DND-41 (cell line): Measurements from ENCODE around the gene FMOD.

ENCODE experiments used
- ATAC-seq: fragments of 200-7000 bp; cut with Tn5 transposase; 3 replicates; pipeline ENCODE4 v1.9.1; 2021; ENCODE audit warnings: low read depth; ENCODE audit not compliant: insufficient read depth
- DNase-seq: peaks from one replicate; pipeline ENCODE4 v3.0.0-alpha.2; 2020
- H2AFZ ChIP-seq: 2 replicates; pipeline ENCODE4 v1.6.0; 2012; ENCODE audit warnings: low read depth, low read length
- H3K27ac ChIP-seq: 2 replicates; pipeline ENCODE4 v1.5.1; 2012; ENCODE audit warnings: low read length, inconsistent platforms
- H3K27me3 ChIP-seq: fragments of 200-600 bp; sonication (generic); 2 replicates; pipeline ENCODE4 v1.6.0; 2012; ENCODE audit warnings: low read length, mild to moderate bottlenecking, inconsistent platforms; ENCODE audit not compliant: insufficient read depth, poor library complexity
- H3K36me3 ChIP-seq: 2 replicates; pipeline ENCODE4 v1.5.1; 2012; ENCODE audit warnings: low read length, inconsistent platforms; ENCODE audit not compliant: insufficient read depth
- H3K4me1 ChIP-seq: 2 replicates; pipeline ENCODE4 v1.5.1; 2012; ENCODE audit warnings: mild to moderate bottlenecking, low read length; ENCODE audit not compliant: insufficient read depth
- H3K4me2 ChIP-seq: 2 replicates; pipeline ENCODE4 v1.6.0; 2012; ENCODE audit warnings: mild to moderate bottlenecking, moderate library complexity, low read length, inconsistent platforms; ENCODE audit not compliant: insufficient read depth
- H3K4me3 ChIP-seq, 2 experiments: fragments of 200-600 bp in 1 of 2; shearing (Covaris generic) in 1 of 2; 2 replicates each; pipeline ENCODE4 v1.5.1; 2012 to 2016; ENCODE audit warnings: inconsistent platforms in 2 of 2, low read length in 2 of 2, mild to moderate bottlenecking in 2 of 2, low read depth in 1 of 2, moderate library complexity in 1 of 2
- H3K79me2 ChIP-seq: 2 replicates; pipeline ENCODE4 v1.6.0; 2012; ENCODE audit warnings: low read length, inconsistent platforms; ENCODE audit not compliant: insufficient read depth
- H3K9ac ChIP-seq: 2 replicates; pipeline ENCODE4 v1.6.0; 2012; ENCODE audit warnings: low read depth, mild to moderate bottlenecking, inconsistent platforms, low read length, moderate library complexity
- H3K9me3 ChIP-seq: 2 replicates; pipeline ENCODE4 v1.5.1; 2012; ENCODE audit warnings: low read length, moderate library complexity, mild to moderate bottlenecking, inconsistent platforms; ENCODE audit not compliant: insufficient read depth, severe bottlenecking
- H4K20me1 ChIP-seq: 2 replicates; pipeline ENCODE4 v1.6.0; 2012; ENCODE audit warnings: low read length; ENCODE audit not compliant: insufficient read depth
- EZH2 ChIP-seq: IDR thresholded peaks from 3 replicates; pipeline ENCODE4 v1.6.1; 2012; ENCODE audit warnings: borderline replicate concordance, low read depth, mild to moderate bottlenecking, moderate library complexity, low read length, inconsistent platforms; ENCODE audit not compliant: severe bottlenecking
- TF ChIP-seq, protein P1 (sequence below): IDR thresholded peaks from 2 replicates; pipeline ENCODE4 v1.5.1; 2012; ENCODE audit warnings: borderline replicate concordance, low read length, moderate library complexity, mild to moderate bottlenecking; ENCODE audit not compliant: poor library complexity, severe bottlenecking; ENCODE audit errors: extremely low read depth

FMOD gene

DNA sequence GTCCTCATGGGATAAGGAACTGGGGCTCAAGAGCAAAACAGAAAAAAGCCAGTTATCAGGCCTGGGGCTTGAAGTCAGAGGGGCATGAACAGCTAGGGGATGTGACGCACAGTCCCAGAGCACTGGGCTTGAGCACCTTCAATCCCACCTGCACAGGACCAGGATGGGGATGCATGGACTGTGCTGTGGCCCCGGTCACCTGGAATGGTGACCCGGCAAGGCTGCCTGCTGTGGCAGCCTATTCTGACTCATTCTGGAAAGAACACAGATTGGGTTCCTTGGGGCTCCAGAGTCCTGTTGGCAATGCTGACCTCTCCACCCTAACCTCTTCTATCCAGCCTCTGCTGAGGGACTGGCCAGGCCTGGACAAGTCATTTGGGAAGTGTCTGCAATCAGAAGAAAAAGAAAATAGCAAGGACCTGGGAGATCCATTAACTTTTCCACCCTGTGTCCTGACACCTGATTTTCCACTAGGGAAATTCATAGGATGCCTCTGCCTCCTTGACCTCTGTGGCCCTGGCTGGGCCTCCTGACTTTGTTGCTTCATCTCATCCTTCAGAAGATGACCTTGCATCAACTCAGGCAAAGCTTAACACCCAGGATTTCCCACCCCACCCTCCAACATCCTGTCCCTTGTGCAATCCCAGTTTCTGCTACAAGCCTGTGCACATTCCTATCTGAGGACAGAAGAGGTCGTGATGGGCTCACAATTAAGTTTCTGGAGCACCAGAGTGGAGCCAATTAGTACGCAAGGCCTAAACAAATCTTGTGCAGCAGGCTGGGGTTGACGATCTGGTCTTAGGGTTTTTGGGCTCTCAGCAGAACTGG is 17.9 kb upstream of the FMOD start:
- Histone ChIP-seq H3K79me2 (no peaks in the 10 kb centered on the region), H2AFZ (no peak overlapping the region), H4K20me1 (no peaks in the 10 kb centered on the region), H3K27me3 (peaks cover 18% of the 10 kb centered on the region), H3K4me3 (no peak overlapping the region), H3K4me1 (no peaks in the 10 kb centered on the region), H3K4me2 (no peak overlapping the region), H3K27ac (no peak overlapping the region), H3K36me3 (no peaks in the 10 kb centered on the region), H3K9ac (no peak overlapping the region), H3K9me3 (no peaks in the 10 kb centered on the region)
- no peak for TF ChIP-seq EZH2
- TF ChIP-seq, protein P1, sequence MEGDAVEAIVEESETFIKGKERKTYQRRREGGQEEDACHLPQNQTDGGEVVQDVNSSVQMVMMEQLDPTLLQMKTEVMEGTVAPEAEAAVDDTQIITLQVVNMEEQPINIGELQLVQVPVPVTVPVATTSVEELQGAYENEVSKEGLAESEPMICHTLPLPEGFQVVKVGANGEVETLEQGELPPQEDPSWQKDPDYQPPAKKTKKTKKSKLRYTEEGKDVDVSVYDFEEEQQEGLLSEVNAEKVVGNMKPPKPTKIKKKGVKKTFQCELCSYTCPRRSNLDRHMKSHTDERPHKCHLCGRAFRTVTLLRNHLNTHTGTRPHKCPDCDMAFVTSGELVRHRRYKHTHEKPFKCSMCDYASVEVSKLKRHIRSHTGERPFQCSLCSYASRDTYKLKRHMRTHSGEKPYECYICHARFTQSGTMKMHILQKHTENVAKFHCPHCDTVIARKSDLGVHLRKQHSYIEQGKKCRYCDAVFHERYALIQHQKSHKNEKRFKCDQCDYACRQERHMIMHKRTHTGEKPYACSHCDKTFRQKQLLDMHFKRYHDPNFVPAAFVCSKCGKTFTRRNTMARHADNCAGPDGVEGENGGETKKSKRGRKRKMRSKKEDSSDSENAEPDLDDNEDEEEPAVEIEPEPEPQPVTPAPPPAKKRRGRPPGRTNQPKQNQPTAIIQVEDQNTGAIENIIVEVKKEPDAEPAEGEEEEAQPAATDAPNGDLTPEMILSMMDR: no peak
- DNase-seq: no peak
- ATAC-seq: no peak

DNA sequence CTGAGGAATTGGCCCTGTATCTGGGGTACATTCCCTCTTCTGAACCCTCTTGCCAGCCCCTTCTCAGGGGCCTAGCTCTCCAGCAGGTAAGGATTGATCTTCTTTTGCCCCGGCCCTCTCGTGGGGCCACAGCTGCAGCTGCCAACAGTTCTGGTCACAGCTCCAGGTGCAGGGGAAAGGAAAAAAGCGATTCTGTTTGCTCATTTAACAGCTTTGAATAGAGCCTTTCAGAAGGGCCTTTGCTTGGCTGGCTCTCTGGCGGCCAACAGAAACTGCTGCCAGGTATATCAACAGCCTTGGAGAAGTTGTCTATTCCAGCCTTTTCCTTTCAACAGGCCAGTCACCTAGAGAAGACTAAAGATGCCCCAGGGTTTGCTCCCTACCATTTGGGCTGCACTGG is 16.1 kb upstream of the FMOD start:
- TF ChIP-seq, protein P1: no peak
- TF ChIP-seq EZH2: no peak
- Histone ChIP-seq H4K20me1 (no peaks in the 10 kb centered on the region), H3K4me3 (no peak overlapping the region), H3K4me2 (no peak overlapping the region), H3K36me3 (no peaks in the 10 kb centered on the region), H3K4me1 (no peaks in the 10 kb centered on the region), H3K9ac (no peak overlapping the region), H2AFZ (no peak overlapping the region), H3K9me3 (no peaks in the 10 kb centered on the region), H3K27ac (no peak overlapping the region), H3K79me2 (no peaks in the 10 kb centered on the region), H3K27me3 (peaks cover 23% of the 10 kb centered on the region)
- DNase-seq: no peak
- no peak for ATAC-seq

DNA sequence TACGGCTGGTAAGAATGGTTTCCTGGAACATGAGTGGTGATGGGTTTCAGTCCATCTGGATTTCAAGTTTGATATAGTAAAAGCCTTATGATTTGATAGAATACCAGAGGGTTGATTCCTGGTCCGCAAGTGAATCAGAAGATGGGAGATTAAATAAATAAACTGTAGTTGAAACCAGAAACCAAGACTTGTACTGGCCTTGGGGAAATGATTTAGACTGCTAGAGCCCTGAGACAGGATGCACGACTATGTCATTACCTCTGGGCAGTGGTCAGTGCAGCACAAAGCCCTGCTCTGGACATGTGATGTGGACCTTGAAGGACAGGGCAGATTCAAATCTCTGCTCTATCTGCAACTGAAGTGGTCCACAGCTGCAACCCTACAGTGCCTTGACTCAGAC is 15.6 kb upstream of the FMOD start:
- no peaks in the 10 kb centered on the region for H3K9me3 ChIP-seq
- H3K9ac ChIP-seq: no peak overlapping the region
- no peaks in the 10 kb centered on the region for H3K4me1 ChIP-seq
- H3K79me2 ChIP-seq: no peaks in the 10 kb centered on the region
- ATAC-seq (no peak), DNase-seq (no peak)
- no peak overlapping the region for H3K27ac ChIP-seq
- no peak overlapping the region for H3K4me2 ChIP-seq
- TF ChIP-seq, protein P1: no peak
- no peak for TF ChIP-seq EZH2
- no peak overlapping the region for H2AFZ ChIP-seq
- no peak overlapping the region for H3K4me3 ChIP-seq
- H3K36me3 ChIP-seq: no peaks in the 10 kb centered on the region
- no peaks in the 10 kb centered on the region for H4K20me1 ChIP-seq
- H3K27me3 ChIP-seq: peaks cover 25% of the 10 kb centered on the region
